OCI-LY7 (cell line): Measurements from ENCODE around the gene L3MBTL1. TPM values are rescaled to one million over a fixed set of nuclear protein-coding genes. Genes with fewer than 3 reads are reported as not detected.
A peak's percentile ranks its signal among the peaks of the same experiment; 100 is the strongest.

Experiments
- BruUV-seq: library from RNA; stranded (reverse); fragments of 400-500 nt; replicated peaks from 2 replicates; lab custom pipeline; 2021; lab: Mats Ljungman, UMichigan
- CTCF ChIA-PET: fragments of 300-600 bp; sonication (Branson Sonifier 250); formaldehyde crosslinking; loops from one replicate; lab custom pipeline; 2022; ENCODE audit warnings: antibody characterized with exemption; ENCODE audit not compliant: unreplicated experiment; lab: Charles Lee
- POLR2A ChIA-PET: fragments of 300-600 bp; sonication (Branson Sonifier 250); formaldehyde crosslinking; loops from one replicate; lab custom pipeline; 2022; ENCODE audit warnings: antibody characterized with exemption; lab: Charles Lee
- DNase-seq: peaks from one replicate; pipeline ENCODE4 v3.0.0-alpha.2; 2015; ENCODE audit warnings: low spot score
- H2AFZ ChIP-seq: fragments of 200-600 bp; sonication (generic), shearing (Covaris generic); 2 replicates; pipeline ENCODE4 v1.6.1; 2014; ENCODE audit warnings: mild to moderate bottlenecking, antibody characterized with exemption, low read length, moderate library complexity
- H3K27ac ChIP-seq: fragments of 200-600 bp; sonication (generic); 2 replicates; pipeline ENCODE4 v1.5.1; 2014; ENCODE audit warnings: mixed run types, low read depth, mild to moderate bottlenecking, moderate library complexity, low read length, inconsistent platforms; ENCODE audit not compliant: poor library complexity, severe bottlenecking
- H3K36me3 ChIP-seq: fragments of 200-600 bp; sonication (generic); 2 replicates; pipeline ENCODE4 v1.6.1; 2014; ENCODE audit warnings: mild to moderate bottlenecking, antibody characterized with exemption, low read length, moderate library complexity, mixed read lengths; ENCODE audit not compliant: insufficient read depth
- H3K4me1 ChIP-seq: fragments of 200-600 bp; sonication (generic); 2 replicates; pipeline ENCODE4 v1.5.1; 2014; ENCODE audit warnings: mild to moderate bottlenecking, low read length; ENCODE audit not compliant: insufficient read depth, poor library complexity, severe bottlenecking
- H3K4me2 ChIP-seq: fragments of 200-600 bp; sonication (generic); 2 replicates; pipeline ENCODE4 v1.6.1; 2014; ENCODE audit warnings: mild to moderate bottlenecking, low read length
- H3K4me3 ChIP-seq: fragments of 200-600 bp; sonication (generic); 2 replicates; pipeline ENCODE4 v1.5.1; 2014; ENCODE audit warnings: mild to moderate bottlenecking, low read depth, low read length; ENCODE audit not compliant: poor library complexity, severe bottlenecking
- H3K79me2 ChIP-seq: fragments of 200-600 bp; sonication (generic); 2 replicates; pipeline ENCODE4 v1.6.1; 2016; ENCODE audit warnings: low read depth, mild to moderate bottlenecking, low read length, moderate library complexity, mixed read lengths; ENCODE audit not compliant: insufficient read depth
- H3K9me2 ChIP-seq: fragments of 200-600 bp; sonication (generic); 2 replicates; pipeline ENCODE4 v1.6.1; 2016; ENCODE audit warnings: mild to moderate bottlenecking, low read length, mixed read lengths; ENCODE audit not compliant: insufficient read depth
- H3K9me3 ChIP-seq: fragments of 200-600 bp; sonication (generic); 2 replicates; pipeline ENCODE4 v1.6.1; 2014; ENCODE audit warnings: mild to moderate bottlenecking, mixed run types, low read length, mixed read lengths
- H4K20me1 ChIP-seq: fragments of 200-600 bp; sonication (generic); 2 replicates; pipeline ENCODE4 v1.6.1; 2014; ENCODE audit warnings: mild to moderate bottlenecking, antibody characterized with exemption, low read length, moderate library complexity, mixed read lengths; ENCODE audit not compliant: insufficient read depth
- EZH2phosphoT487 ChIP-seq: fragments of 200-600 bp; sonication (generic); IDR thresholded peaks from 2 replicates; pipeline ENCODE4 v1.6.1; 2018; ENCODE audit warnings: low read depth, borderline replicate concordance, mild to moderate bottlenecking, mixed run types, antibody characterized with exemption, low read length, moderate library complexity, mixed read lengths
- intact Hi-C: fragments of 100-400 bp; cut with micrococcal nuclease; formaldehyde crosslinking; loops from one replicate; pipeline ENCODE4 v1.10.0; 2022; ENCODE audit not compliant: unreplicated experiment
- total RNA-seq, 2 experiments: library from RNA; depleted of rRNA in 1 of 2; stranded (reverse); fragments of >200 nt in 1 of 2; shearing (Covaris generic) in 1 of 2; gene quantifications; 2 replicates each; pipeline ENCODE4 v1.2.3, GENCODE V29; 2014 to 2022
- TF ChIP-seq, protein P1 (sequence below): fragments of 200-600 bp; sonication (generic); conservative IDR thresholded peaks from 2 replicates; pipeline ENCODE4 v1.5.1; 2014; ENCODE audit warnings: mild to moderate bottlenecking, antibody characterized with exemption, low read length, moderate library complexity, mixed read lengths

Gene L3MBTL1
- total RNA-seq, 2 experiments from 2014 or later: 22.4 to 27.8 TPM

DNA sequence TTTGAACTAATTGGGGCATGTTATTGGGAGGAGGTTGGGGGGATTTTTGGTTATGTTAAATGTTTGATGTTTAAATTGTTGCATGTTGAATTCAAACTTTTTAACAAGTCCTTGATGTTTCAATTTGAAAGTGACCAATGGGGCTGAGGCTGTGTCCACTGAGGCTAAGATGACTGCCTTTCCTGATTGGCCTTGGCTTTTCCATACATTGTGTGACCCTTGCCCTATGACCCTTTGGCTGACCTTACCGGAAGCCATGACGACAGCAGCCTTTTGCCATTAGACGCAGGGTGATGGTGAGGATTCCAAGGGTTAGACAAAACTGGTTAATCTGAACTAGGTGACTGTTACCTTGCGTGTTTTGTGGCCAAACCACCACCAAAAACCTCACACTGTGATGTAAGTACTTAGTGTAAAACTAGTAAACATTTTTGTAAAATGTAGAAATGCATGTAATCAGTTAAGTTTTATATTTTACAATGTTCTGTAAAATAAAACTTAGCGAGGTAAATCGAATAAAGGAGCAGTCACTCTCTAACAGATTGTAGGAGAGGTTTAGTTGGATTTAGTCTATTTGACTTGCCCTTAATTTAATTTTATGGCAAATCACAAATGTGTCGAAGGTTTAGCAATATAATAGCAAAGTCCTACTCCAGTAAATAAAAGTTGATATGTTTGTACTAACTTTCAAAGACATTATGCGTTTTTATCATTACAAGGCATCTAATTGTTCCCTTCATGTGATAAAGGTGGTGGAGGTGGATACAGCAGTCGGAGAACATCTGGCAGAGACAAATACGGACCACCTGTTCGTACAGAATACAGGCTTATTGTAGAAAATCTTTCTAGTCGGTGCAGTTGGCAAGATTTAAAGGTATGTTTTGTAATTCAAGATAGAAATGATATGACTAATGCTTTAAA is 48.2 kb upstream of the L3MBTL1 start:
- Histone ChIP-seq H3K79me2 (peaks cover 62% of the 10 kb centered on the region), H3K4me1 (peaks cover 19% of the 10 kb centered on the region), H3K4me3 (peak overlapping the region; percentile 99), H3K4me2 (peak overlapping the region; percentile 76), H3K9me2 (no peaks in the 10 kb centered on the region), H3K9me3 (no peaks in the 10 kb centered on the region; the same call in 1 of the 2 replicates), H2AFZ (no peak overlapping the region), H4K20me1 (peaks cover 39% of the 10 kb centered on the region), H3K36me3 (peaks cover 59% of the 10 kb centered on the region), H3K27ac (peak overlapping the region; percentile 88)
- POLR2A ChIA-PET: no interaction called here
- intact Hi-C loops: loop anchor here (2.0 to 5.0 kb wide), 4 partner anchors 56 to 1767 kb away; no protein-coding TSS in a partner anchor
- CTCF ChIA-PET: no interaction called here
- peak; percentile 17 for DNase-seq
- TF ChIP-seq EZH2phosphoT487: no peak
- BruUV-seq: no TSS peak

DNA sequence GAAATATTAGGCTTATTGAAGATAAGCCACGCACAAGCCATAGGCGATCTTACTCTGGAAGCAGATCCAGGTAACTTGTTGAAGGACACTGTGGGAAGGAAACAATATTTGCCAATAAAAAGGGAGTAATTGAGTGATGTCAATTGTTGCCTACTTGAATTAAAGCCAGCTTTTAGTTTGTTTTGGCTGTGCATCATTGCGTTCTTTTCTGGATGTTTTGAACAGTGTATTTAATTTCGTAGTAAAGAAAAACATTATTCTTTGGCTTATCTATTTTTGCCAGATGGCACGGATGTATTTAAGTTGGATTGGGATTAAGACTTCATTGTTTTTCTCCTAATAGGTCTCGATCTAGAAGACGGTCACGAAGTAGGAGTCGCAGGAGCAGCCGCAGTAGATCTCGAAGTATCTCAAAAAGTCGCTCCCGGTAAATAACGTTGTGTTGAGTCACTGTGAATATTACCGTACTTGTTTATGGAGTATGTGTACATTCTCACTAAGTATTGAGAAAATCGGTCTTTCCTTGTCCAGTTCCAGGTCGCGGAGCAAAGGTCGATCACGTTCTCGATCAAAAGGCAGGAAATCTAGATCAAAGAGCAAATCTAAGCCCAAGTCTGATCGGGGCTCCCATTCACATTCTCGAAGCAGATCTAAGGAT is 47.2 kb upstream of the L3MBTL1 start:
- intact Hi-C loops: no loop called here
- peaks cover 39% of the 10 kb centered on the region for H4K20me1 ChIP-seq
- POLR2A ChIA-PET: interaction anchor here (0.6 kb wide), 1 partner anchor 258 kb away, joined by 9 read pairs; no protein-coding TSS in a partner anchor

DNA sequence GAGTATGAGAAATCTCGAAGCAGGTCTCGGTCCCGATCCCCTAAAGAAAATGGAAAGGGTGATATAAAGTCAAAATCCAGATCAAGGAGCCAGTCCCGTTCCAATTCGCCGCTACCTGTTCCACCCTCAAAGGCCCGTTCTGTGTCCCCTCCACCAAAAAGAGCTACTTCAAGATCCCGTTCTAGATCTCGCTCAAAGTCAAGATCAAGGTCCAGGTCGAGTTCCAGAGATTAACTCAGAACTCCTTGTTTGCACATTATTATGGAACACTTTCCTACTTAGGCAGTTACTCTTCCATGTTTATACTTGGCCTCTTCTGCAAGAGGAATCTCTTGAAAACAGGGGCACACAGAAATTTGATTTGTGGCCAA is 46.7 kb upstream of the L3MBTL1 start:
- Histone ChIP-seq H3K4me3 (no peak overlapping the region), H3K27ac (no peak overlapping the region), H3K4me1 (peaks cover 19% of the 10 kb centered on the region), H3K79me2 (peaks cover 64% of the 10 kb centered on the region), H4K20me1 (peaks cover 39% of the 10 kb centered on the region), H3K9me3 (no peaks in the 10 kb centered on the region; the same call in 1 of the 2 replicates), H2AFZ (no peak overlapping the region), H3K36me3 (peaks cover 74% of the 10 kb centered on the region), H3K9me2 (no peaks in the 10 kb centered on the region), H3K4me2 (no peak overlapping the region)
- TSS peak; percentile 51 for BruUV-seq
- TF ChIP-seq EZH2phosphoT487: no peak
- TF ChIP-seq, protein P1, sequence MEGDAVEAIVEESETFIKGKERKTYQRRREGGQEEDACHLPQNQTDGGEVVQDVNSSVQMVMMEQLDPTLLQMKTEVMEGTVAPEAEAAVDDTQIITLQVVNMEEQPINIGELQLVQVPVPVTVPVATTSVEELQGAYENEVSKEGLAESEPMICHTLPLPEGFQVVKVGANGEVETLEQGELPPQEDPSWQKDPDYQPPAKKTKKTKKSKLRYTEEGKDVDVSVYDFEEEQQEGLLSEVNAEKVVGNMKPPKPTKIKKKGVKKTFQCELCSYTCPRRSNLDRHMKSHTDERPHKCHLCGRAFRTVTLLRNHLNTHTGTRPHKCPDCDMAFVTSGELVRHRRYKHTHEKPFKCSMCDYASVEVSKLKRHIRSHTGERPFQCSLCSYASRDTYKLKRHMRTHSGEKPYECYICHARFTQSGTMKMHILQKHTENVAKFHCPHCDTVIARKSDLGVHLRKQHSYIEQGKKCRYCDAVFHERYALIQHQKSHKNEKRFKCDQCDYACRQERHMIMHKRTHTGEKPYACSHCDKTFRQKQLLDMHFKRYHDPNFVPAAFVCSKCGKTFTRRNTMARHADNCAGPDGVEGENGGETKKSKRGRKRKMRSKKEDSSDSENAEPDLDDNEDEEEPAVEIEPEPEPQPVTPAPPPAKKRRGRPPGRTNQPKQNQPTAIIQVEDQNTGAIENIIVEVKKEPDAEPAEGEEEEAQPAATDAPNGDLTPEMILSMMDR: no peak
- intact Hi-C loops: no loop called here
- POLR2A ChIA-PET: interaction anchor here (0.6 kb wide), 2 partner anchors 258 to 1137 kb away, joined by 6 to 9 read pairs; no protein-coding TSS in a partner anchor
- CTCF ChIA-PET: no interaction called here
- DNase-seq: no peak

More for the DNA sequence above, 47.2 kb upstream of the L3MBTL1 start:
- H2AFZ ChIP-seq: no peak overlapping the region
- BruUV-seq: no TSS peak
- H3K27ac ChIP-seq: no peak overlapping the region
- TF ChIP-seq, protein P1: no peak
- no peak for TF ChIP-seq EZH2phosphoT487
- CTCF ChIA-PET: no interaction called here
- peaks cover 19% of the 10 kb centered on the region for H3K4me1 ChIP-seq
- no peaks in the 10 kb centered on the region; the same call in 1 of the 2 replicates for H3K9me3 ChIP-seq
- no peaks in the 10 kb centered on the region for H3K9me2 ChIP-seq
- H3K4me3 ChIP-seq: no peak overlapping the region
- peaks cover 64% of the 10 kb centered on the region for H3K79me2 ChIP-seq
- peaks cover 69% of the 10 kb centered on the region for H3K36me3 ChIP-seq
- H3K4me2 ChIP-seq: no peak overlapping the region
- DNase-seq: no peak
